HG02588 (cell line): ENCODE data around the gene F12.
"Not testable (repeated sequence)": the region's sequence is repeated elsewhere in the genome, so short reads cannot be mapped to it uniquely, and the experiment has no call there.

Experiments
- ATAC-seq: cut with Tn5 transposase; IDR thresholded peaks from one replicate; pipeline ENCODE4 v1.9.1; 2021; ENCODE audit warnings: mild to moderate bottlenecking, moderate library complexity; ENCODE audit not compliant: unreplicated experiment

The F12 gene

GRCh38 chr5:177432839-177433657, 23.7 kb upstream of the F12 start:
- ATAC-seq, result no peak

DNA sequence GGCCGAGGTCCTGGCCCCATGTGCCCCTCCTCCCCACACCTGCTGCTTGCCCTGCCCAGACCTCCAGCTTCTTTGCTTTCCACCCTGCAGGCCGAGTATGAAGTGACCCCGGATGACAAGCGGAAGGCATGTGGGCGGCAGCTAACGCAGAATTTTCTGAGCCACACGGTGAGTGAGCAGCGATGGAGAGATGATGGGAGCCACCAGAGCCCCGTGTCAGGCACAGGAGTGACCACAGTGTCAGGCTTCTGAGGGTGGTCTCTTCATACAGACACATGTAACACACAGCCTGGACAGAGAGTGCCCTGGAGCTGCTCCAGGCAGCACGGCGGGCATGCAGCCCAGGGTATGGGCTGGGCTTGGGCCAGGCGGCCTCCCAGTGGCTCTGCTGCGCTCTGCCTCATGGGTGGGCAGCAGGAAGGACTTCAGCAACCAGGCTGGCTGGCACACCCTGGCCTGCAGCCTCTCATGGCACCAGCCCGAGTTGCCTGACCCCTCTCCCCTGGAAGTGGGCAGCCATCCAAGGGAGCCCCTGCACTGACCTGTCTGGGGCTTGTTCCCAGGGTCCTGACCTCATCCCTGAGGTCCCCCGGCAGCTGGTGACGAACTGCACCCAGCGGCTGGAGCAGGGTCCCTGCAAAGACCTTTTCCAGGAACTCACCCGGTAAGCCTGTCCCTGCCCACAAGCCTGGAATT, 22.9 kb upstream of the F12 start:
- no peak for ATAC-seq

- ATAC-seq, result peak; percentile 38
These were observed 22.2 kb upstream of the F12 start for GRCh38 chr5:177431317-177432142.

DNA sequence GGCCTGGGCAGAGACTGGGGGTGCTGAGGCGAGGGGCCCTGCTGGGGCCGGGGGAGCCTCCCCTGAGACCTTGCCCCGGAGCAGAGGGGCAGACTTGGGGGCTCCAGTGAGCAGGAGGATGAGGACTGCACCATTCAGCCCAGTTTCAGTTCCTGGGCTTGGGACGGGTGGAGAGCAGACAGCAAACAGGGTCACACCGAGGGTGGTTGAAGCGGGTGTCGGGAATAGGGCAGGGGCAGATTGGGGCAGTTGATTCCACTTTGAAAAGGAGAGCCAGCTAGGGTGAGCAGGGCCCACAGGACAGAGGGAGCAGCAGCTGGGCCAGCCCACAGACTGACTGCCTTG, 21.6 kb upstream of the F12 start:
- no peak for ATAC-seq

GRCh38 chr5:177430140-177430951, 21.0 kb upstream of the F12 start:
- ATAC-seq, result no peak

GRCh38 chr5:177429248-177430040, 20.1 kb upstream of the F12 start:
- no peak for ATAC-seq

- ATAC-seq, result no peak
These were observed 19.3 kb upstream of the F12 start for GRCh38 chr5:177428574-177429217.

DNA sequence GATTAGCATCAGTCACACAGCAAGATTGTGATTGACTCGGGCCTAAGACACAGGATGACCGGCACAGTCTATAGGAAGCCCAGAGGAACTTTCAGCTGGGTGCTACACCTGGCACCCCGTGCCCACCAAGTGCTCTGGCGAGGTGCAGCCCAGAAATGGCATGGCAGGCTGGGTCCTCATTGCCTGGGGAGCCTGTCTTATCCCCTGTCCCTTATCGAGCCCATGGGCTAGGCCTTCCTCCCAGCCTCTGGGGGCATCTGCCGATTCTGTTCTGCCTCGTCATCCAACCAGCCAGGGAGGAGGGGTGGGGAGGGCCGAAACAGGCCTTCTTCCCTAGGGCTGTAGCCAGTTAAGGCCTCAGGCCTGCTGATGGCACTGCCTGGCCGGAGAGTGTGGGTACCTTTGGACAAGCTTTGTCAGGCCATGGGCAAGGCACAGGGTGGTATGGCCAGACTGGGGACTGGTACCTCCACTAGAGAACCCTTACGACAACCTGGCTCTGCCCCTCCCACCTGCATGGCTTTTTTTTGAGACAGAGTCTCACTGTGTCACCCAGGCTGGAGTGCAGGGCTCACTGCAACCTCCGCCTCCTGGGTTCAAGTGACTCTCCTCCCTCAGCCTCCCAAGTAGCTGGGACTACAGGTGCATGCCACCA, 18.7 kb upstream of the F12 start:
- no peak for ATAC-seq

- no peak for ATAC-seq
These were observed 18.0 kb upstream of the F12 start for GRCh38 chr5:177427211-177427822.

DNA sequence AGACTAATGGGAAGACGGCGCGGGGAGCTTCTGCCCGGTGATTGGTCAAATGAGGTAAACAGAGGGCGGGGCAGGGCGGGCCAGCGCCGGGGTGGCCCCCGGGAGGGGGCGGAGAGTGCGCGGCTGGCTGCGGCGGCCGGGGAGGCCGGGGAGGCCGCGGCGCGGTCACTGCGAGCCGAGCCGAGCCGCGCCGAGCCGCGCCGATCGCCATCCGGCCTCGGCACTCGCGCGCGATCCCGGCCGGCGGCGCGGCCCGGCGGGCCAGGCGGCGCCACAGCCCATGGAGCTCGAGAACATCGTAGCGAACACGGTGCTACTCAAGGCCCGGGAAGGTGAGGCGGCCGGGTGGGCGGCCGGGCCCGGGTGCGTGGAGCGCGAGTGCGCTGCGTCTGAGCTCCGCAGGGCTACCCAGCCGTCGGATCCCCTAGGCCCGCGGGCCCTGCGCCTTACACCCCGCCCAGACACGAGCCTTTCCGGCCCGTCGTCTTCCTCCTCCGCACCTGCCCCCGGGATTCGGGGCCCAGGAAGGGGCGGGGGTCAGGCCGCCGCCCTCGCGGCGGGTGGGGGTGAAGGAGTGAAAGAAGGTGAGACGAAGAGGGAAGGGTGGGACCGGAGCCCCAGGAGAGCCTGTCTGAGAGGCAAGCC, 17.3 kb upstream of the F12 start, which contains the start of gene GRK6:
GRK6 (plus strand) TSS at position 111 of the 645 bp plus-strand sequence; CDS start at position 281, 170 bp downstream.
- peak; percentile 56 for ATAC-seq

DNA sequence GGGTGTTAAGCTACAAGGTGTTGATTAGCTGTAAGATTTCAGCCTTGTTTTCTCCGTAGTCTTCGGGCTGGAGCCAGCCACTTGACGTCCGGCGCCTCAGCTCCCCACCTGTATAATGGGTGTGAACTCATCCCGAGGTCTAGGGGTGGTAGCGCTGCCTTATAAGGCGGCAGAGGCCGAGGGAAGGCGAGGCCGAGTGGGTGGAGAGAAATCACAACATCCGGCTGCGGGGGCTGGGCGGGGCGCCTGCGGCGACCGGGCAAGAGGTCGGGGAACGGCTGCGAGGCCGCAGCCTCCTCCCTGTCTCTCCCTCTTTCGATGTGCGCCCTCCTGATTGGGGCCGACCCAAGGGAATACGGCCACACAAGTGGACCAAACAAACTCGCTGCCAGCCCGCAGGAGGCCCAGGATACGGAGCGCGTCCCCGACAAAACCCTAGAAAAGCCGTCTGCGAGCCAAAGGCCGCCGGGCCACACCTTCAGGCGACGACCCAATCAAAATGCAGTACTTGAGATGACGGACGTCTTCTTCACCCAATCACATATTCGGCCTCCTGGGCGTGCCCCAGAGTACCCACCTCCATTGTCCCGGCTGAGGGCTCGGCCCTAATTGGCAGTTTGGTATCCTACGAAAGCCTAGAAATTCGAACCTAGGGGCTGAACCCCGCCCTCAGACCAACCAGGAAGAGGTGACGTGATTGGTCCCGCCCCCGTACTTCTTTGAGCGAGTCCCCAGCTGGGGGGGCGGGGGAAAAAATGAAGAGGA, 16.6 kb upstream of the F12 start:
- peak; percentile 72 for ATAC-seq

DNA sequence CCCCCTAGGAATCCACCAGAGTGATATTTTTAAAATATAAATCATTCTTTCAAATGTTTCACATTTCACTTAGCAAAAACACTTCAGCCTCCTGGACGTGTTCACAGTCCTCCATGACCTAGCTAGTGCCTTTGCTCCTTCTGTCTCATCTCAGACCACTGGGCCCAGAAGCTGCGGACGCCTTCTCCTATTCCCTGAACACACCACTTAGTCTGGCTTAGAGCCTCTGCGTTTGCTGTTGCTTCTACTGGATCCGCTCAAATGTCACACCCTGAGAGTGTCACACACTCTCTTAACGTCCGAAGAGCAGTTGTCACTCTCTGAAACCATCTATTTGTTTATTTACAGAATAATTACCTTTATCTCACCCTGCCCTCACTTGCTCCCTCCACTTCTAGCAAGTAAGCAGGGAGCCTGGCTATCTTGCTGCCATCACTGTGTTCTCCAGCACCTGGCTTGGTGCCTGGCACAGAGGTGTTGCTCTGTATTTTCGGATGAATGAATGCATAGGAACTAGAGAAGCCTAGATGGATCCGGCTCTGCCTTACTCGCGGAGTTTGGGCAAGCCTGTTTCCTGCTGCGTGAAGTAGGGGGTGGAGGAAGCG, 15.9 kb upstream of the F12 start:
- ATAC-seq, result no peak

DNA sequence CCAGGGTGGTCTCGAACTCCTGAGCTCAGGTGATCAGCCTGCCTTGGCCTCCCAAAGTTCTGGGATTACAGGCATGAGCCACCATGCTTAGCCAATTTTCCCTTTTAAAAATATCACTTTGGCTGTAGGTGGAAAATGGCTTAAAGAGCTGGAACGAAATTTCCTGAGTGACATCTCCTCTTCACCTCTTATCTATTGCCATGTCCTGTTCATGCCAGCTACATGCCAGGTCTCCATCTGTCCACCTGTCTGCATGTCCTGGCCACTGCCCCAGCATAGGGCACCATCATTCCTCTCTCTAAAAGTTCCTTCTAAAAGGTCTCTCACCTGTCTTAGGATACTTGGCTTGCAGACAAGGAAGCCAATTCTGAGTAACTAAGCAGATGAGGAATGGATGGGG, 14.3 kb upstream of the F12 start:
- ATAC-seq, result no peak

GRCh38 chr5:177421062-177421798, 11.9 kb upstream of the F12 start:
- no peak for ATAC-seq

DNA sequence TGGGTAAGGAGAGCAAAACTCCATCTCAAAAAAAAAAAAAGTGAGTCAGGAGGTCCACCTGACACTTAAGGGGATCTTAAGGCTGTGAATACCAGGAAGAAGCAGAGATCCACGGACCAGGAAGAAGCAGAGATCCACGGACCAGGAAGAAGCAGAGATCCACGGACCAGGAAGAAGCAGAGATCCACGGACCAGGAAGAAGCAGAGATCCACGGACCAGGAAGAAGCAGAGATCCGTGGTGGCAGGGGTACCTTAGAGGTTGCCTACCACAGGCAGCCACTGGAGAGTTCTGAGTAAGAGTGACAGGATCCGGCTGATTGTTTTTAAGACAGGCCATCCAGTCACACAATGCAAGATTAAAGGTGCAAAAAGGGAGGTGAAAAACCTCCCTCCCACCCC, 11.1 kb upstream of the F12 start:
- not testable (repeated sequence) for ATAC-seq

DNA sequence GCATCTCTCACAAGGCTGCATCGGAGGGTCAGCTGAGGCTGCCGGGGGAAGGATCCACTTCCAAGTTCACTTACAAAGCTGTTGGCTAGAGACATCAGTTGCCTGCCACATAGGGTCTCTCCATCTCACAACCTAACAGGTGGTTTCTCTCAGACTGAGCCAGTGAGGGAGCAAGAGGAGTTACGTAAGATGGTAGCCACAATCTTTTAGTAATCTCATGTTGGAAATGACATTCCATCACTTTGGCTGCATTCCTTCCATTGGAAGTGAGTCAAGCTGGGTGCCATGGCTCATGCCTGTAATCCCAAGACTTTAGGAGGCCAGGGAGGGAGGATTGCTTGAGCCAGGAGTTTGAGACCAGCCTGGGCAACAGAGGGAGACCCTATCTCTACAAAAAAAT, 9.7 kb upstream of the F12 start:
- no peak for ATAC-seq
